ENCODE results near the gene NEDD4L.
"Not testable (repeated sequence)": the region's sequence is repeated elsewhere in the genome, so short reads cannot be mapped to it uniquely, and the experiment has no call there.

The NEDD4L gene

DNA sequence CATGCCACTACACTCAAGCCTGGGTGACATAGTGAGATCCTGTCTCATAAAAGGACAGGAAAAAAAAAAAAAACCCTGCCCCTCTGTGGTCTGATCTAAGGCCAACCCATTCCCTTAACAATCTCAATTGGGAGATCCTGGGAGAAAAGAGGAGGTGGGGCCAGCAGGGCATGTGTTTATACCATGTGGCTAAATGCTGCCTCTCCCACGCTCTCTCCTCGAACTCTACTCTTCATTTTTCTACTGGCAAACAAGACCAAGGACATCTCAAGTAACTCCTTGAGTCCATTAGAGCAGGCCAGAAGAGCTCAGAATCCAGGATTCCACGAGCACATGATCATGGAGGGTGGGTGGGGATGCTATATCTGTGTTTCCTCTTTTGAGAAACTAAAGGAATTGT, 16.7 kb upstream of the NEDD4L start:
- no peak for DNase-seq

DNA sequence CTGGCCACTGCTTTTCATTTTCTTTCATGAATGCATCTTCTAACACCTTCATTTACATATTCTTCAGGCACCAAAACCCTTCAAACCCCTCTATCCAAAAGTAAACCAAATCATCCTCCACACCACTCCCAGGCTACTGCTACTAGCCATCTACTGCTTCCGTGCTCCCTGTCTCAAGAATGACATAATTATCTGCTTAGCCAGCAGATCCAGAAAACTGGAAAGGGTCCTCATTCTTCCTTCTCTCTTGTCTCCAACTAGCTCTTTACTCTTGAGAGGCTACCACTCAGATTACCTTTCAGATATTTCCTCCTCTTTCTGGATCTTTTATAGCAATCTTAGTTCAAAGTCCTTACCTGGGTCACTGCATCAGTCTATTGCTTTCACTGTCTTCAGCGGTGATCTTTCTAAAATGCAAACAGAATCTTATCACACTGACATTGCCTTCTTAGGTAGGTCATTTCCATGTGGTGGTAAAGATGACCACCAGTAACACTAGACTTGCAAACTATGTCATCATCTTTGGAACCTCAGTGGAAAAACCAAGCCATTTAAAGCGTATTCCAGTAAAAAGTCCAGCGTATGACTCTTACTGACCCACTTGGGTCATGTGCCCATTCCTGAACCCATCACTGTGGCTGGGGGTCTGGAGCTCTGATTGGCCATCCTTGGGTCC, 15.8 kb upstream of the NEDD4L start:
- DNase-seq = no peak

- DNase-seq = no peak
Measured at GRCh38 chr18:58032233-58032632, 11.8 kb upstream of the NEDD4L start.

- no peak for DNase-seq
Measured at GRCh38 chr18:58033216-58033615, 10.8 kb upstream of the NEDD4L start.

- no peak for DNase-seq
Measured at GRCh38 chr18:58034370-58034769, 9.7 kb upstream of the NEDD4L start.

- no peak for DNase-seq
Measured at GRCh38 chr18:58037163-58037562, 6.9 kb upstream of the NEDD4L start.

DNA sequence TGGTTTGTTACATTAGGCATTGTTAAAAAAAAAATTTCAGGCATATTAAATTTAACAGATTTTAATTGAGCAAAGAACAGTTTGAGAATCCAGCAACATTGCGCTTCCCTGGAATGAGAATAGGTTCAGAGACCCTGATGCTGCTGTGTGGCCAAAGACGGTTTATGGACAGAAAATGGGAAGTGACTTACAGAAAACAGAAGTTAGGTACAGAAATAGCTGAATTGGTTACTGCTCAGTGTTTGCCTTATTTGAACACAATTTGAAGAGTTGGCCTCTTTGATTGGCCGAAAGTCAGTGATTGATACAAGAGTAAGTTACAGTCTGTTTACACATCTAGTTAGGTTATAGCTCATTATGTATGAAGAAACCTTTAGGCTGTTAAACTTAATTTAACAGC, 6.0 kb upstream of the NEDD4L start:
- no peak for DNase-seq

- no peak for DNase-seq
Measured at GRCh38 chr18:58041633-58042032, 2.4 kb upstream of the NEDD4L start.

DNA sequence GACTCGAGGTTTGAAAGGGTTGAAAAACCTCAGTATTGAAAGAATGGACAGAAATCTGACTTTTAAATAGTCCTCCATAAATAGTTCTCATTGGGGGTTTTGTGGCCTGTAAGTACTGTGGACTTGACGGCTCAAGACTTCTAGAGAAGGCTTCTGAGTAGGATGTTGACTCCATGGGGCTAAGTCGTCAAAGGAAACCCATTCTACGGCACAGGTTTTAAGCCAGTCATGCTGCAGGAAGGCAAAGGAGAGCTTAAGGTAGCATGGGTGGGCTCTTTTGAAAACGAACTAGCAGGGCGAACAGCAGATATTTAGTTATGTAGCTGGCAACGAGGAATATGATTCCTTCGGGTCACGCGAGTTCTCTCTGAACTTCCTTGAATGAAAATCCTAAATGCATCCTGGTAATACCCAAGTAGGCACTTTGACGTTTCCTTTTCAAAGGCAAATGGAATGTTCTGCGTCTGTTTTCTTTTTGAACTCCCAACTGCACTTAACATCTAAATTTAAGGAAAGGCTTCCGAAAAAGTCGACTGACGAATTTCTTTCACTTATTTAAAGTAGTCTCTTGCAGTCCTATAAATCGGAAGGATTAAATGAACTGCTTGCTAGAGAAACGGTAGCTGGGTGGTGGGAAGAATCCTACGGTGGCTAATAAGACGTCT, 1.1 kb upstream of the NEDD4L start:
- DNase-seq = no peak

DNA sequence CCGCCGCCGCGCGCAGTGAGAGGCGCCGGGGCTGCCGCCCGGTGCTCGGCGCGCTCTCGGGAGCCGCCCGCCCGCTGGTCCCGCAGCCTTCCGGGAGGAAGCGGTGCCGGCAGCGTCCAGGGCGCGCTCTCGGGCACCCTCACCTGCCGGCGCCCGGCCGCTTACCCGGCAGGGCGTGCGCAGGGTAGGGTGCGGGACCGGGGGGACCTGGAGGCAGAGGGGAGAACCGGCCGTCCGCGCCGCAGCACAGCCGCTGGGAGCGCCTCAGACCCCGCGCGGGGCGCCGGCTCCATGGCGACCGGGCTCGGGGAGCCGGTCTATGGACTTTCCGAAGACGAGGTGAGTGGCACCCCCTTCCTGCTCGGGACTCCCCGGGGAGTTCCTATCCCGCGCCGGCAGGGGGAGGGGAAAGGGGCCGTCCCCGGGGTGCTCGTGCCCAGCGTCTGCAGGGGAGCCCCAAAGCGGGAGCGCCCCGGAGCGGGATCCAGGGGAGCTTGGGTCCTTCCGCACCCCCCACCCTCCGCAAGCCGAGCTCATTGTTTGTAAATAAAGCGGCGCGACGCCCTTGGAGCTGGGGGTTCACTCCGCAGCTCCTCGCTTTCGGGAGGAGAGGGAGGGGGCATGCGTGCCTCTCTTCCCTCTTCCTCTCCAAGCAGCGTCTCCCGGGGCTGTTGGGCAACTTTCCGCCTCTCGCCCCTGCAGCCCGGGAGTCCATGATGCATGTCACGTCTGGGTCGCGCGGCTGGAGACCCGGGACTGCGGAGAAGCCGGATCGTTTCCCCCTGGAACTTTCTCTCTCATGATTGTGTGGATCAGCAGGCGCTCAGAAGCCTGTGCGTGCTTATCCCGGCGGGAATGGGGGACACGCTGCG, 580 bp downstream of the NEDD4L start:
- DNase-seq = peak; percentile 33

GRCh38 chr18:58045242-58046092, 1.4 kb downstream of the NEDD4L start:
- peak; percentile 15 for DNase-seq

GRCh38 chr18:58046093-58046793, 2.2 kb downstream of the NEDD4L start:
- no peak for DNase-seq

DNA sequence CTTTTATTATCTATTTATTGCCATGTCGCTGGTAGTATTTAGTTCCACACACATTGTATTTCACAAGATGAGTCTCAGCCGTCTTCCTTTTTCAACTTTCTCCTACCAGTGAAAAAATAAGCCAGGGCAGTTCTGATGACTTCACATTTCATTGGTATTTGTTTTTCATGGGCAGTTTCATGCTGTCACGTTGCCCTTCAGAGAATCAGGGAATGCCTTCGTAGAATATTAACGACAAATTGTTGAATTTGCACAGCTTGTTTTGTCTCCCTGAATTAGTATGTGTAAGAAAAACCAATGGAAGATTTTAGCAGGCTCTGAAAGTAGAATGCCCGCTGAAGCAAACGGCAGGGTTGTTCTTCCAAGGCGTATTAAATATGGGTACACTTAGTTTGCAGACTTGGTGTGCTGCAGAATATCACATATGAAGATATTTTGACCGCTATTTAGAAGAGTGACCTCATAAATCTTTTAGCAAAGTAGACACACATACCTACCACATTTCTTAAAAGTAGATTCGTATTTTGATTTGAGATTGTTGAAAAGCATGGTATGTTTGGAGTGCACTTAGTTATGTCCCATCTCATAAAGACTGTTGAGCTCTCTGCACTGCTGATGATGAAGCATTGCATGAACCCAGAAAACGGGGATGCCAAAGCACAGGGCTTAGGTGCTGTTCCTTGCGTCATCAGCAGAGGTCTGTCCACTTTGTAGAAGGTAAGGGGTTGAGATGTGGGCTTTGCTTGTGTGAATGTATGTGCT, 2.9 kb downstream of the NEDD4L start:
- DNase-seq = no peak

GRCh38 chr18:58047556-58047882, 3.5 kb downstream of the NEDD4L start:
- no peak for DNase-seq

DNA sequence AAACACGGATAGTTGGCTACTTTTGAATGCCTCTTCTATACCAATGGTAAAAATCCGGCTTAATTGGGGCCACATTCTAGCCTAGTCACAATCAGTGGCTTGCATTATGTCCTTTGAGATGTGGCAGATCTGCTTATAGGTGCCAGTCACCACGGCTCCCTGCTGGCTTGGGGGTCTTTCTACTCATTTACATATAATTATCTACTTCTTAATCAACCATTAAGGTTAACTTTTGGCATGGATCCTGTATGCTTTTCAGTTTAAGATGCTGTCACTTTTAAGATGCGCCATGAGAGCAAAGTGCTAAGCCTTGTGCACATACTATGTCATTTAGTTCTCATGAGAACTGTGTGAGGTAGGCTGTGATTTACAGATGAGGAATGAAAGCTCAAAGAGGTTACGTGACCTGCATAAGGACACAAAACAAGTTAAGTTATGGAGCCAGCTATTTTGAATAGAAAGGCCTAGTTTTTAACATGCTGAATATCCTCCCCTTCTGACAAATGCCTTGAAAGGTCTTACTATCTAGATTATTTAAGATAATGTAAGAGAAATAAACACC, 4.1 kb downstream of the NEDD4L start:
- DNase-seq = no peak

DNA sequence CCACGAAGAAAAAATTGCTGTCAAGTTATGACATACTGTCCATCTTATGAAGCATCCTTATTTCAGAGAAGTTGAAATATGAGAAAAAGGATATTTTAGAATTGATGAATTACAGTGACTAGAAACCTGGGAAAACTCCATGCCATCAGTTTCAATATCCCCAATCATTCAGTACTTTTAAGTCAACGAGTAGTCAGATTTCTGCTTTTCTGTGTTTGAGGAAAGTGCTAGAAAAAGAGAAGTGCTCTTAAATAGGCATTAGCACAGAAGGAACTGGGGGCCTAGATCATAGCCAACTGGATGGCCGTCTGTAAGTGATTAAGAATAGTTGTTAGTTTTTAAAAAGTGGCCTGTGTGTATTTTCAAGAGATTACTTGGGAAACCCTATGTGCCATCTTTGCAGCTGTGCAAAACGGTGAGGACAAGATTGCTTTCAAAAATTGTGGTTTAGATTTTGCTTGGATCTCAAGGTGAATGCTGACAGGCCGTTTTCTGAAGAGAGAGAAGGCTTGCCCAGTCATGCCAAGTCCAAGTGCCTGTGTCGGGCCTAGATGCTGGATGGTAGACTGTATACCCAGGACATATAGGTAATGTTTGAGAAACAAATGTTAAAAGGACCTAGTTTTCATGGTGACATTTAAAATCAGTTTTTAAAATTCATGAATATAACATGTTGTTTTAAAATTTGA, 5.1 kb downstream of the NEDD4L start:
- DNase-seq = no peak

DNA sequence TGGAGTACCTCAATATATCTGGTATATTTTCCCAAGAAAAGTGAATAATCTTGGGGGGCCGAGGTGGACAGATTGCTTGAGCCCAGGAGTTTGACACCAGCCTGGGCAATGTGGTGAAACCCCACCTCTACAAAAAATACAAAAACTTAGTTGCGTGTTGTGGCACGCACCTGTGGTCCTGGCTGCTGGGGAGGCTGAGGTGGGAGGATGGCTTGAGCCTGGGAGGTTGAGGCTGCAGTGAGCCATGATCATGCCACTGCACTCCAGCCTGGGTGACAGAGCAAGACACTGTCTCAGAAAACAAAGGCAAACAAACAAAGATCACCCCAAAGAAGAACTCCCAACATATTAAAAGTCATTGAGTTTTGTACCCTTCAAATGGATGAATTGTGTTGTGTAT, 6.9 kb downstream of the NEDD4L start:
- DNase-seq = not testable (repeated sequence)

DNA sequence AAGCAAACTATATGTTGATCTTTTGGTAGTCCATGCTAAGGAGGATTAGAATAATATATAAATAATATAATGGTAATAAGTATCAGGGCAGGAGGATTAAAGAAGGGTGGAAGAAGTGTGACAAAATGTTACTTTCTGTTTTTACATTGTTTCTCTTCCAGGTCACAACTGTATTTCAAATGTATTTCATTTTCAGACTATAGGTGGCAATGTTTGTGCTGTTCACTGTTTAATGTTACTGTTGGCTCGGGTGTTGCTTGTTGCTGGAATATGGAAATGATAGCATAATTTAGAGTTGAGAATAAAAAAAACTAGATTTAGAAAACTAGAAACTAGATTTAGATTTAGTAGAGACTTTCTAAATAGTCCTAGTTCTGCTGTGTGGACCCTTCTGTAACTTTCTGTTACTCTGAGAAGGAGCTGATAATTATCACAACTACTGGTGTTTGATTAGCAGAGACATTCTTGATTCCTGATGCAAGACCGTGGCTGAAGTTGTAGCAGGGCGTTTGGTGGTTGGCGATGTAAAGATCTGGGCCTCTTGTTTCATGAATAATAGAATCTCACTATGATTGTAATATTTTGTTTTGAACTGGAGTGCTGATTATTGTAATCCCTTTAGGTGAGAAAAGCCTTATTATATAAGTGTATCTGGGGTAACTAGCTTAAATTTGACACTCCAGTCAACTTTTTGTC, 7.9 kb downstream of the NEDD4L start:
- no peak for DNase-seq

GRCh38 chr18:58052960-58053359, 8.9 kb downstream of the NEDD4L start:
- no peak for DNase-seq
